NCI-H2196 (cell line): ENCODE measurements around the gene ZNHIT1.
"Not testable (repeated sequence)": the region's sequence is repeated elsewhere in the genome, so short reads cannot be mapped to it uniquely, and the experiment has no call there.

Experiments
- DNase-seq: peaks from one replicate; lab custom pipeline; 2025; ENCODE audit not compliant: unreplicated experiment; lab: John Stamatoyannopoulos, UW

The ZNHIT1 gene

DNA sequence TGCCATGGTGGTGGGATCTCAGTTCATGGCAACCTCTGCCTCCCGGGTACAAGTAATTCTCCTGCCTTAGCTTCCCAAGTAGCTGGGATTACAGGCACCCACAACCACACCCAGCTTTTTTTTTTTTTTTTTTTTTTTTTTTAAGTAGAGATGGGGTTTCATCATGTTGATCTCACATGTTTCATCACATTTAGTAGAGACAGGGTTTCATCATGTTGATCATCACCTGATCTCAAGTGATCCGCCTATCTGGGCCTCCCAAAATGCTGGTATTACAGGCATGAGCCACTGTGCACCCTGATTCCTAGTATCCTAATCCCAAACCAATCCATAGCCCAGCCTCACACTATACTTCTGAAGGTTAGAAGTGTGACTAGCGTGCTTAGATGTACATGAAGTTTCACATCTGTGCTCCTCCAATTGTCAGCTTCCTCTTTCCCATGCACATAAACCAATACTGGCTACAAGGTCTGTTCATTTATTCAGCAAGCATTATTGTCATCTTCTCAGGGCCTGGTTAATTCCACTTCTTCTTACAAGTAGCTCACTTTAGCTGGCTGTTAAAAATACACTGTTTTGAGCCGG lies 31.0 kb upstream of the ZNHIT1 start:
- DNase-seq = no peak

DNA sequence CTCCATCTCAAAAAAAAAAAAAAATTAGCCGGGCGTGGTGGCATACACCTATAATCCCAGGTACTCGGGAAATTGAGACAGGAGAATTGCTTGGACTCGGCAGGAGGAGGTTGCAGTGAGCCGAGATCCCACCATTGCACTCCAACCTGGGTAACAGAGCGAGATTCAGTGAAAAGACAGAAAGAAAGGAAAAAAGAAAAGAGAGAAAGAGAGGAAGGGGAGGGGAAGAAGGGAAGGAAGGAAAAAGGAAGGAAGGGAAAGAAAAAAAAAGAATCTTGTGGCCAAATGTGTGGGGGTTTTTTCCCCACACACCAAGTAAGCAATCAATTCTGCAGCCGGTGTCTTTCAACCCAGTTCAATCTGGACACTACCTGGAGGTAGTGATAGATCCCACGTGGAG lies 28.9 kb upstream of the ZNHIT1 start:
- no peak for DNase-seq

DNA sequence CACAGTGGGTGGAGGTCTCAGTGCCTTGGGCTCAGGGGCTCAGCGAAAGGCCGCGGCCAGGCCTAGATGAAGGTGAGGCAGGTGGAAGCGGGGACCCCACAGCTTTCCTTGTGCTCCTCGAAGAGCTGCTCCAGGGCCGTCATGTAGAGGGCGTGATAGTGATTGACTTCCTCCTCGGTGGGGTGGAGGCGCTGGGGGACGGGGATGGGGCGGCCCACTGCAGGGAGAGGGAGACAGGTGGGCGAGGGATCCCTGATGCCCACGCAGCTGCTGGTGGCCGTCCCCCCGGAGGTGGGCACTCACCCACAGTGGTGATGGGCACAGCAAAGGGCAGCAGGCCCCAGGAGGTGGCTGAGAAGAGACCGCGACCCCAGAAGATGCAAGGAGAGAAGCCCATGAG lies 22.1 kb upstream of the ZNHIT1 start:
- DNase-seq = no peak

DNA sequence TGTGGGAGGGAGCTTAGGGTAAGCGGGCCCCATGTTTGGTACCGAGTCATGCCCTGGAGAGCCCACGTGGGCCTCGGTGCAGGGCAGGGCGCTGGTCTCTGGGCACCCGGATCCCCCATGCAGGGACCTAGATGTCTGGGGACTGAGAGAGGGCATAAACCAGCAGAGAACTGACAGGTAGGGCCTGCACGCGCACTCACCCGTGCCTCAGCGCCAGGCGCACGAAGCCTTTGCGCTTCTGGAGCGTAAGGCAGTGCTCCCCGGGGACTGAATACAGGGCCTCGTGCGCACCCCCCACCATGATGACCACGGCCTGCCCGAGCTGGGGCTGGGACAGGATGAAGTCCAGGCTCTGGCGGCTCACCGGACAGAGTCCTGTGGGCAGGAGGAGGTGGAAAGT lies 20.0 kb upstream of the ZNHIT1 start:
- DNase-seq = no peak

DNA sequence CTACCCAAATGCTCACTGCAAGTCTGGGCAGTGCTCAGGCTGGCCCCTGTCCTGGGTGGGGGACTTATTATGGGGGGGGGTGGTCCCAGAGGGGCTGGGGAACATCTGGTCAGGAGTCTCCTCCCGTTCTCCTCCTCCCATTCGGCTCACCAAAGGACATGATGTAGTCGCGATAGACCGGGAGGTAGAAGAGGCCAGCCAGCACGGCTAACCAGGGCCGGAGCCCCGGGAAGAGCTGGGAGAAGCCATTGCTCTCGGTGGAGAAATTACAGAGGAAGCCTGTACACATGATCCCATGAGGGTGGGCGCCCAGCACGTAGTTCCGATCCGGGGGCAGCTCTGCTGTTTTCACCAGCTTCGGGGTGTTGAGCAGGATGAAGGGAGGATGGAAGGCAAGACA lies 19.5 kb upstream of the ZNHIT1 start:
- DNase-seq = no peak

DNA sequence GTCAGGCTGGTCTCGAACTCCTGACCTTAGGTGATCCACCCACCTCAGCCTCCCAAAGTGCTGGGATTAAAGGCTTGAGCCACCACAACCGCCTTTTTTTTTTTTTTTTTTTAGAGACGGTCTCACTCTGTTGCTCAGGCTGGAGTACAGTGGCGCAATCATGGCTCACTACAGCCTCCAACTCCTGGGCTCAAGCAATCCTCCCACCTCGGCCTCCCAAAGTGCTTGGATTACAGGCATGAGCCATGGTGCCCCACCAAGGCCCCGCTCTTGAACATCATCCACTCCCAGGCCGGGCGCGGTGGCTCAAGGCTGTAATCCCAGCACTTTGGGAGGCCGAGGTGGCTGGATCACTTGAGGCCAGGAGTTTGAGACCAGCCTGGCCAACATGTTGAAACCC lies 18.4 kb upstream of the ZNHIT1 start:
- DNase-seq = not testable (repeated sequence)

DNA sequence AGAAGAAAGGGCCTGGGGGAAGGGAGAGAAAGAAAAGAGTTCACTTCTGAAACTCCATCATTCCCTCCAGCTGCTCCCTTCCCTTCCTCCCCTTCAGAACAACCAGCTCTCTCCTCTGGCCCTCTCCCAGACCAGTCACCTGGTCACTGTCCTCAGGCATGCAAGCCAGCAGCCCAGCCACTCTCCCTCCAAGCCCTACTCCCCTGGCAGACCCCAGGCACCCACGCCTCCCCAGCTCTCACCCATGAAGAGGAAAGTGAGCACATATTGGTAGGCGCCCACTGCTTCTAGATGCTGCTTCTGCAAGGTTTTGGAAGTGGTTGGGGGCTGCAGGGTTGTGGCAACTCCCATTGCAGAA lies 17.5 kb upstream of the ZNHIT1 start:
- DNase-seq = no peak

DNA sequence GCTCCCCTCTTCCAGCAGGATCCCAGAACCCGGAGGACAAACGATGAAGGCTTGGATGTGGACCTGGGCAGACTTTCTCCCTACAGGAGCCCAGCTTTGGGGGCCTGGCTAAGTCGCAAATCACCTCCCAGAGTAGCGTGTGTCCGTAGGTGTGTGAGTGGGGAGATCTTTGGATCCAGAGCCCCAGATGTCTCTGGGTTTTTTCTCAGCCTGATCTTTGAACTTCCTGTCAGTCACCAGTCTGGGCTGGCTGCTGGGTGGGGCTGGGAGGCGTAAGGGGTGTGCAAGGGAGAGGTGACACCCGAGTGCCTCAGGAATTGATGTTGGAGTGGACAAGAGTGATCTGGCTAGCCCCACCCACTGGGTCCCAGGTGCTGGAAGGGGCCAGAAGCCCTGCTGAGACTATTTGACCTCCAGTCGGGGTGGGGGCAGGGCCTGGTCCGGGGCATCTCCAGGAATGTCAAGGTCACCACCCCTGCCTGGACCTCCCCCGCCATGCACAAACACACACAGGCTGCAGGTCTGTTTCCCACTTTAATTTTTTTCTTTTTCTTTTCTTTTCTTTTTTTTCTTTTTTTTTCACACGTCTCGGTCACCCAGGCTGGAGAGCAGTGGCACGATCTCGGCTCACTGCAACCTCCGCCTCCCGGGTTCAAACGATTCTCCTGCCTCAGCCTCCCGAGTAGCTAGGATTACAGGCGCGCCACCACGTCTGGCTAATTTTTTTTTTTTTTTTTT lies 16.9 kb upstream of the ZNHIT1 start, which contains the start of gene MOGAT3:
TSS of gene MOGAT3 (minus strand) at position 175 of the 738 bp plus-strand sequence. CDS start 182 bp downstream, outside the sequence.
- no peak for DNase-seq

DNA sequence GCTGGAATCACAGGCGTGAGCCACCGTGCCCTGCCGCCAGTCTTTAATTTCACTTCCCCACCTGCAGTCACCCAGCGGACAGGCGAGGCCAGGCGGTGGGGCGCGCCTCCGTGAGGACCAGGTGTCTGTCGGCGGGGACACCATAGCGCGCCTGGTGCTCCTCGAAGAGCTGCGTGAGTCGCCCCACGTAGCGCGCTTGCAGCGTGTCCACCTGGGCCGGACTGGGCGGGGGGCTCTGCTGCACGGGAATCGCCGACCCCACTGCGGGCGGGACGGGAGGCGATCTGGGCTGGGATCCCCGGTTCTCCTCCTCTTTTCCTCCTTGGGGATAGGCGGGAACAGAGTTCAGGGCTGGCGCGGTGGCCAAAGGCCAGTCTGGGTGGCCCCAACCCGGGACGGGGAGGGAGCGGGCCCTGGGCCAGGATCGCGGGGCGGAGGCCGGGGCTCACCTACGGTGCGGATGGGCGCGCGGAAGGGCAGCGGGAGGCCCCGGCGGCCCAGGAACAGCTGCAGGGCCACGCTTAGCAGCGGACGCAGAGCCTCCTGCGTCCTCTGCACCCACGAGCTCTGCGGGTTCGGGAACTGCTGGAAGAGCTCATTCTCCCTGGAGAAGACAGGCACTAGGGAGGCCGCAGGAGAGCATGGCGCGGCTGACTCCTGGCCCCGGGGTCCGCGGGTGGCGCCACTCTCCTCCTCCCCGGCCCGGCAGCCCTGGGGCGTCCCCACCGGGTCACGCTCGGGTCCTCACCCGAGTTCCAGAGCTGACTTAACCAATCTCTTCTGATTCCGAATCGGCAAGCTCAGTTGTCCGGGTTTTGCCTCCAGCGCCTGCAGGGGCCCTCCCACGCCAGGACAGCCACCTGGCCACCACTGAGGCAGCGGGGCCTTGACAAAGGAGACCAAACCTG lies 16.0 kb upstream of the ZNHIT1 start:
- no peak for DNase-seq

DNA sequence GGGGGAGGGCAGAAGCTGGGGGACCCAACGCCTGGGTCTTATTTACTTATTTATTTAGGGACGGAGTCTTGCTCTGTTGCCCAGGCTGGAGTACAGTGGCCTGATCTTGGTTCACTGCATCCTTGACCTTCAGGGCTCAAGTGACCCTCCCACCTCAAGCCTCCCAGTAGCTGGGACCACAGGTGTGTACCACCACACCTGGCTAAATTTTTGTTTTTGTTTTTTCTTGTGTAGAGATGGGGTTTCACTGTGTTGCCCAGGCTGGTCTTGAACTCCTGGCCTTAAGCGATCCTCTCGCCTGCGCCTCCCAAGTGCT lies 15.4 kb upstream of the ZNHIT1 start:
- no peak for DNase-seq

DNA sequence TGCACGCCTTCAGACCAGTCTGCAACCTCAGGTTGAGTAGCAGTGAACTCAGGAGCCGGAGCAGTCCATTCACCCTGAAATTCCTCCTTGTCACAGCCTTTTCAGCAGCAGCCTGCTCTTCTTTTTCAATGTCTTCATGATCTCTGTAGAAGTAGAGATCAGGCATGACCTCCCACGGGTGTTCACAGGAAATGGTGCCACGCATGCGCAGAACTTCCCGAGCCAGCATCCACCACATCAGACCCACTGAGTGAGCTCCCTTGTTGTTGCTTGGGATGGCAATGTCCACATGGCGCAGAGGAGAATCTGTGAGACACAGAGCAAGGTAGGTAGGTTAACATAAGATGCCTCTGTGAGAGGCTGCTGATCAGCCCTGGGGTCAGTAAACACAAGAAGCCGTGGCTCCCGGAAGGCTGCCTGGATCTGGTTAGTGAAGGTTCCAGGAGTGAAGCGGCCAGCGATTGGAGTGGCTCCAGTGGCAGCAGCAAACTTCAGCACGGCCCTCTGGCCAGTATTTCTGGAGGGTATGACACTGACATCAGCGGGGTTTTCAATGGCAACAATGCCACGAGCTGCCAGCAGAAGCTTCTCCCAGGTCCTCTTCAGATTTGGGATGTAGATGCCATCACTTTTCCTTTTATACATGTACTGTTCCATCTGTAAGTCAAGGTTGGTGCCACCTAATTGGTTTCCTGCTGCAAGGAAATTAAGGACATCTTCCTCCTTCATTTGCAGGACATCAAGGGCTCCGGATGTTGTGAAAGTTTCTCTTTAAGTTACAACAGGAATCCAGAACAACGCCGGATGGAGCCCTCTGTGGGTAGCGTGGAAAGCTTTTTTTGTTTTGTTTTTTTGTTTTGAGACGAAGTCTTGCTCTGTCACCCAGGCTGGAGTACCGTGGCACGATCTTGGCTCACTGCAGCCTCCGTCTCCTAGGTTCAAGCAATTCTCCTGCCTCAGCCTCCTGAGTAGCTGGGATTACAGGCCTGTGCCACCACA lies 13.9 kb upstream of the ZNHIT1 start:
- not testable (repeated sequence) for DNase-seq

DNA sequence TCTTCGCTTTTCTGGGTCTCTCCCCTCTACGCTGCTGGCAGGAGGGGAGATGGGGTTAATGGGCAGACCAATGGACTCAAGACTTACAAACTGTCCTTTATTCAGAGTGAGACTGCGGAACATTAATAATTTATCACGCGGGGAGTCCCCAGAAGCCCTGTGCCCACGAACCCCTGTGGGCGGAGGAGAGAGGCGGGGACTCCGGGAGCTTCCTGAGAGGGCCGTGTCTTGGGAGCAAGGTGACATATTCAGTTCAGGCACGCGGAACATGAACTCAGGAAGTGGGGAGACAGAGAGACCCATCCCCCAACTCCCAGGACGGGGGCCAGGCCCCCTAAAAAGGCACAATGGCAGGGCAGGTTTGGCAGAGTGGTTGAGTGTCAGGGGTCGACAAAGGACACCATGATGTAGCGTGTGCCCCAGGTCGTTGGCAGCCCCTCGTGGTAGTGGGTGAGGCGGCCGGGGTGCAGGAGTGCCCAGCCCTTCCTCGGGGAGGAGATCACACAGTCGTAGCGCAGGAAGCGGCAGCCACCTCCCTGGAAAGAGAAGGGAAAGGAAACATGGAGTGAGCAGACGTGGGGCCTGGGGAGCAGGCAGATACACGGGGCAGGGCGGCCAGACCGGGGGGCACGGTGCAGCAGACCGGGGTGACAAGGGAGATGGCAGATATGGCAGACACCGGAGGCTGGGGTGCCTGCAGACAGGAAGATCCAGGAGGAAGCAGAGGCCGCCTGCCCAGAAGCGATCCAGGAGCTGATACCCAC lies 11.9 kb upstream of the ZNHIT1 start:
- DNase-seq = no peak

DNA sequence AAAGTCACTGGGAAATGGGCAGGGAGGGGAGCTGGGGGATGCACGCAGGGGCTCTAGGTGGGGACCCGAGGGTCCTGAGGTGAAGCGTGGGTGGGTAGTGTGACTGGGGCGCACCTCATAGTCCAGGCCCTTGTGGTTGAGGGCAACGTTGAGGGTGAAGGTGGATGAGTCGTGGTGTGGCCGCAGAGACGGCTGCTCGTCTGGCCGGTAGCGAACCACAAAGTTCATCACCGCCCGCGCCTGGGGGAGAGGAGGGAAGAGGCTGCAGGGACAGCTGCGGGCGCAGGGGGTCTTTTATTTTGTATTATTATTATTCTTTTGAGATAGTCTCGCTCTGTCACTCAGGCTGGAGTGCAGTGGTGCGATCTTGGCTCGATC lies 11.3 kb upstream of the ZNHIT1 start:
- no peak for DNase-seq

DNA sequence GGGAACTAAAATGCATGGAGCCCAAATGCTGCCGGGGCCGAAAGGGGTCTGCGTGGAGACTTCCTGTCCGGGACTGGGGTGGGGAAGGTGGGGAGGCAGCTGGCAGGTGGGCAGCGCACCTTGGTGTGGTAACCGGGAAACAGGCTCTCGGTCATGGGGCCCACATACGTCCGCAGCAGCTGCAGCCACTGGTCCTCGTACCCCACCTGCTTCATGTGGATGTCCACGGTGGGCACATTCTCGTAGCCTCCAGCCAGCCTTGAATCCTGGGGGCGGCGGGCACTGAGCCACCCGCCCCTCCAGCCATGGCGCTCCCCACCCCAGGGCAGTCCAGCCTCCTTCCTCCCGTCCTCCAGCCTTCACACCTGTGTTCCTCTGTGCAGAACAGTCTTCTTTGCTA lies 10.5 kb upstream of the ZNHIT1 start:
- DNase-seq = no peak

DNA sequence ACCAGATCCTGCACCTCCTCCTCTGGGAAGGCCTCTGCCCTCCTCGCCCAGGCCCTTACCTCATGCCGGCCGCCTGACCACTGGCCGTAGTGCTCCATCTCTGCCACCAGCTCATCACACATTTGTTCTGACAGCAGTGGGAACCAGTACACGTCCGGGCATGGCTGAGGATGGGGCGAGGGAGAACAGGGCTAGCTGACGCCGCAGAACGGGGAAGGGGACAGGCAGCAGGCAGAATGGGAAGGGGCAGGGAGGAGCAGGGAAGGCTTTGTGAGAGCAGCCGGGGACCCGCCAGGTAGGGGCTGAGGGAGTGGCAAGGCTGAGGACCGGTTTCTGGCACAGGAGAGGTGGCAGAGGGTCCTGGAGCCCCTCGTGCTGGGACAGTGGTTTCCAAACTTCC lies 9.2 kb upstream of the ZNHIT1 start:
- no peak for DNase-seq

DNA sequence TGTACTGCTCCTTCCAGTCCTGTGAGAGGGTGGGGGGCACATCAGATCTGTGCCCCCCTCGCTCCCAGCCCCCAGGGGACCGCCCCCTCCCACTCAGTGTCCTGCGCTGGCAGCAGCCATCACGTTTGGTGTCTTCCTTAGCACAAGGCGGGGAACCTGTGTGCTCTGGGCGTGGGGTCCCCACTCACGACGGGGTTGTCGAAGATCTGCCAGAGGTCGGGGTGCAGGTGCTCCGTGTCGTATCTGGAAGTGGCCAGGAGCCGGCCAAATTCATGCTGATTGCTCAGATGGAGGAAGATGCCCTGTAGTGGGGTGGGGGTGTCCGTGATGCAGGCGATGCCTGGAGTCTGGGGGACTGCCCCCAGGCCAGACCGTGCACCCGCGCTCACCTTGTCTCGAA lies 7.8 kb upstream of the ZNHIT1 start:
- DNase-seq = no peak

DNA sequence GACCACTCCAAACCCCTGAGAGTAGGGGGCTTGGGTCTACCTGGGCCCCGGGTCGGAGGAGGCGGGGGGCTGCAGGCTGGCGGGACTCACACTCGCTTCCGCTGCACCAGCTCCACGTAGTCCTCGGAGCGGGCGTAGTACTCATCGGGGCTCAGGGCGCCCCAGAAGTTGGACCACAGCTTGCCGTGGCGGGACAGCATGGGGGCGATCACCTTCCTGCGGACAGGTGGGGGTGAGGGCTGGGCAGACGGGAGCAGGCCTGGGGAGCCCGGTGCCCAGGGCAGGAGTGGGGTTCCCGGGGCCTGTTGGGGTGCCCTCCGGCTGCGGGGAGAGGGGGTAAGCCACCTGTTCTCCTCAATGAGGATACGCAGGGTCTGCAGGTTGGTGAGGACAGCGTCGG lies 6.5 kb upstream of the ZNHIT1 start:
- no peak for DNase-seq

DNA sequence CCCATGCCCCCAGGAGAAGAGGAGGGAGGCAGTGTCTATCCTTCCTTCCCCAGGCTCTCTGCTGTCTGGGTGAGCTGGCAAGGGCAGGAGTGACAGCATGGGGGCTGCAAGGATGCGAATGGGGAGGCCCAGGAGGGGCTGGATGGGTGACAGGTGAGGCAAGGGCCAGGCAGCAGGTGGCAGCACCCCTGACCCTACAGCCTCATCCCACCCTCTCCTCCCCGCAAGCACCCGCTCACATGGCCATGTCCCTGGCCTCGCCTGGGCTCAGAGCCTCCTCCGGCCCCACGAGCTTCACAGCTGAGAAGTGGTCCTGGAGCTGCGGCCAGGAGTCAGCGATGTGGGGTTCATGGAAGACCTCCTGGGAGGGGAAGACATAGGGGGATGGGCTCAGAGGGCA lies 6.0 kb upstream of the ZNHIT1 start:
- no peak for DNase-seq

DNA sequence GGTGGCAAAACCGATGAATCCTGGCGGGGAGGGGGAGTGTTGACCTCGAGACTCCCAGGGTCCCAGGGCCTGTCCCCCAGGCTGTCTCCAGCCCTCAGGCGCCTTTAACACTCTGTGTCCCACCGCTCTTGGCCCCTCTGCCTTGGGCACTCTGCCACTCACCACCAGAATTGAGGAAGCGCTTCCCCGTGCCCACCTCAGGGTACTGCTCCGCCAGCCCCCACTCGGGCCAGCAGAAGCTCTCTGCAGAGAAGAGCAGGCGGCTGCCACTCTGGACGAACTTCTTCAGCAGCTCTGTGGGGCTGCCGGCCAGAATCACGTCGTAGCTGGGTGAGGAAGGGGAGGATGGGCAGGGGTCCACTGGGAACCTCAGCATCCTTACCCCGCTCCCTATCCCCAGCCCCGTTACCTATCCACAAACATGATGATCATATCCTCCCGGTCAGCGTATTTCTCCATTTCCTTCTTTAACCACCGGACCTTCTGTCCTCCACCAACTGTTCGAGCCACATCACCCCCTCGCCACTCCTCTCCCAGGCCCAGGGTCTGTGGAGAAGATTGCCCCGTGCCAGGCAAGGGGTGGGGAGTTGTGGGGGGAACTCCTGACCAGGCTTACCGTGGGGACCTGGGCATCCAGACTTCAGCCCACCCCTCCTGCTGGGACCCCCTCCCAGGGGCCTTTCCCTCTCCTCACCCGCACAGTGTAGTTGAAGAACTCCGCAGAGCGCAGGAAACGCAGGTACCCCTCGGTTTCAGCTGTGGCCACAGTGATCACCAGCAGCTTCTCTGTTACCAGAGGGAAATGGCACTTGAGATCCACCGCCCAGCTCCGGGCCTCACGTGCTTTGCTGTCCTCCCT lies 1.7 kb upstream of the ZNHIT1 start:
- no peak for DNase-seq
